ENCODE results near the gene UPK3BL2. TPM values are rescaled to one million over a fixed set of nuclear protein-coding genes. Genes with fewer than 3 reads are reported as not detected.

UPK3BL2 gene
- total and polyA plus RNA-seq, 2 donors (not counting 1 experiment from before 2014, with no cell fraction given) = 1.4 to 3.8 TPM

Other genes starting within 250 kb of the UPK3BL2 start
- gene SPDYE6, start 187.3 kb downstream of the UPK3BL2 start, total RNA-seq = not detected in 2 replicates
- not detected in 2 replicates for gene SPDYE6, start 187.3 kb downstream of the UPK3BL2 start, polyA plus RNA-seq
- 12.3 and 16.3 TPM in 2 replicates for gene PRKRIP1, start 147.3 kb downstream of the UPK3BL2 start, total RNA-seq
- 12.4 and 13.8 TPM in 2 replicates for gene PRKRIP1, start 147.3 kb downstream of the UPK3BL2 start, polyA plus RNA-seq
- 14.9 and 26.6 TPM in 2 replicates for gene ORAI2, start 110.1 kb downstream of the UPK3BL2 start, total RNA-seq
- 20.3 and 22.1 TPM in 2 replicates for gene ORAI2, start 110.1 kb downstream of the UPK3BL2 start, polyA plus RNA-seq
- gene ALKBH4, start 78.8 kb downstream of the UPK3BL2 start, total RNA-seq = 11.6 and 13.2 TPM in 2 replicates
- 3.7 and 4.3 TPM in 2 replicates for gene ALKBH4, start 78.8 kb downstream of the UPK3BL2 start, polyA plus RNA-seq
- gene LRWD1, start 78.7 kb downstream of the UPK3BL2 start, total RNA-seq = 14.5 and 18.7 TPM in 2 replicates
- 7.4 and 12.1 TPM in 2 replicates for gene LRWD1, start 78.7 kb downstream of the UPK3BL2 start, polyA plus RNA-seq
- 27.0 and 37.2 TPM in 2 replicates for gene POLR2J, start 64.8 kb downstream of the UPK3BL2 start, total RNA-seq
- gene POLR2J, start 64.8 kb downstream of the UPK3BL2 start, polyA plus RNA-seq = 55.3 and 91.2 TPM in 2 replicates
- 1.5 and 2.1 TPM in 2 replicates for gene RASA4B, start 25.9 kb downstream of the UPK3BL2 start, total RNA-seq
- gene RASA4B, start 25.9 kb downstream of the UPK3BL2 start, polyA plus RNA-seq = 0.68 and 1.4 TPM in 2 replicates
- gene SPDYE2, start 7.5 kb upstream of the UPK3BL2 start, total RNA-seq = not detected in 2 replicates
- gene SPDYE2, start 7.5 kb upstream of the UPK3BL2 start, polyA plus RNA-seq = not detected in 2 replicates
- 19.5 and 28.6 TPM in 2 replicates for gene POLR2J3, start 28.9 kb upstream of the UPK3BL2 start, total RNA-seq
- gene POLR2J3, start 28.9 kb upstream of the UPK3BL2 start, polyA plus RNA-seq = 29.3 and 42.5 TPM in 2 replicates
- 2.1 and 6.2 TPM in 2 replicates for gene RASA4, start 73.1 kb upstream of the UPK3BL2 start, total RNA-seq
- 3.5 and 4.5 TPM in 2 replicates for gene RASA4, start 73.1 kb upstream of the UPK3BL2 start, polyA plus RNA-seq
- 5.4 and 9.8 TPM in 2 replicates for gene UPK3BL1, start 99.1 kb upstream of the UPK3BL2 start, total RNA-seq
- gene UPK3BL1, start 99.1 kb upstream of the UPK3BL2 start, polyA plus RNA-seq = 0.21 and 2.3 TPM in 2 replicates
- not detected in 2 replicates for gene SPDYE2B, start 106.6 kb upstream of the UPK3BL2 start, total RNA-seq
- not detected in 2 replicates for gene SPDYE2B, start 106.6 kb upstream of the UPK3BL2 start, polyA plus RNA-seq
- gene POLR2J2, start 128.0 kb upstream of the UPK3BL2 start, total RNA-seq = 1.5 and 2.1 TPM in 2 replicates
- gene POLR2J2, start 128.0 kb upstream of the UPK3BL2 start, polyA plus RNA-seq = 1.1 and 1.4 TPM in 2 replicates
- 8.2 and 9.9 TPM in 2 replicates for gene FAM185A, start 205.3 kb upstream of the UPK3BL2 start, total RNA-seq
- 3.1 and 4.0 TPM in 2 replicates for gene FAM185A, start 205.3 kb upstream of the UPK3BL2 start, polyA plus RNA-seq

Measured in fibroblast of lung (primary cell).